GM18858 (cell line): ENCODE measurements around the gene FIS1.
"Not testable (repeated sequence)": the region's sequence is repeated elsewhere in the genome, so short reads cannot be mapped to it uniquely, and the experiment has no call there.

ENCODE experiments used
- ATAC-seq: cut with Tn5 transposase; IDR thresholded peaks from one replicate; pipeline ENCODE4 v1.9.1; 2021; ENCODE audit not compliant: unreplicated experiment

Gene FIS1

DNA sequence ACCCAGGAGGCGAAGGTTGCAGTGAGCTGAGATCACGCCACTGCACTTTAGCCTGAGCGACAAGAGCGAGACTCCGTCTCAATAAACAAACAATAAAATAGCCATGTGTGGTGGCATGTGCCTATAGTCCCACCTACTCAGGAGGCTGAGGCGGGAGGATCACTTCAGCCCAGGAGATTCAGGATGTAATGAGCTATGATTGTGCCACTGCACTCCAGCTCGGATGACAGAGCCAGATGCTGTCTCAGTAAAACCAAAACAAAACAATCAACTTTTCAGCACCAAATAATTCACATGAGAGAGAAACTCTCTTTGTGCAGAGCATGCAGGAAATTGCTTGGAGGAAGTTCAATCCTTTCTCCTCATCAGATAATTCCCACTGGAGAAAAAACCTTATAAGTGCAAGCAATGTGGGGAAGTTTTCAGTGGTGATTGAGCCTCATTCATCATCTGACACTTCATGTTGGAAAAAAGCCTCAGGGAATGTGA, 13.4 kb upstream of the FIS1 start:
- no peak for ATAC-seq

- ATAC-seq, result no peak
Measured at GRCh38 chr7:101255796-101256195, 10.9 kb upstream of the FIS1 start.

- not testable (repeated sequence) for ATAC-seq
Measured at GRCh38 chr7:101253199-101253598, 8.3 kb upstream of the FIS1 start.

DNA sequence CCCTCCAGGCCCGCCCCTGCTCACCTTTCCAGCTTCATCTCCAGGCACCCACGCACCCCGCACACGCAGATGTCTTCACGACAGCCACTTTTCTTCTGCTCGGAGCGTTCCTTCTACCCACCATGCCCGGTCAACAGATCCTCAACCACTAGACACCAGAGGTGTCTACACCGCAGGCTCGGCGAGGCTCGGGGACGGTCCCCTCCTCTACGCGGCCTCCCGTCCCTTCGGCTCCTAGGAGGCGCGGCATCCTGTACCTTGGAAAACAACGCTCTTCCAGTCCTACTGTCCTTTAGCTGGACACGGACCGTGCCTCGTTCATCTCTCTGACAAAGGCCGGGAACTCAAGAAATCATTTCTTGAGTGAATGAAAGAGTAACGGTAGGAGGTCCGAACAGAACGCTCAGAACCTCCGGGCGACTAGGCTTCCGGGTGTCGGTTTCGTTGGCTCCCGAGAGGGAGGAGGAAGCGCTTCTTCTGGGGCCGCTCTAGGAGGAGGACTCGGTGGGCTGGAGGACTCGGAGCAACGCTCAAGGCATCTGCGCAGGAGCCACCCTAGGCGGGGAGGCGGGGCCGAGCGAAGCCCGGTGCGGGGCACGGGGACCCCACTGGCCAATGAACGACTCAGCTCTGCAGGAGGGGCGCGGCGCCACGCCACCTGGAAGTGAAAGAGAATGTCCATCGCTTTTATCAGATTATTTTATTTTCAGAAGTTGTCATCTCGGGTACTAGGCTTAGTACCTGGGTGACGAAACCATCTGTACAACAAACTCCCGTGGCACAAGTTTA, 7.2 kb upstream of the FIS1 start:
- ATAC-seq, result peak; percentile 80

DNA sequence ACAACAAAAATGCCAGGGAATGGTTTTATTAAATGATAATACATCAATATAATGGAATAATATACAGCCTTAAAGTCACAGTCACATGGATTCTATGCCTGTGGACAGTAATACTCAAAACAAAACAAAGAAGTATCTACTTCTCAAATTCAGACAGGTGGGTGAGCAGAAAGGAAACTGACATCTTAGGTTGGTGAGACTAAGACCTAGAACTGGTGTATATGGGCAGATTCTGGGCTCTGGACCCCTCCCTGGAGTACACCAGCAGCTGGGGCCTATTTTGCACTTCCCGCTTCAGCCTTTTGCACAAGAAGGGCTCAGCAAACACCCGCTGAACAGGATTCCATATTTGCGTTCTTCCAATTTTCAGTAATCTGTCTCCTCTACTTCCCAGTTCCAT, 5.4 kb upstream of the FIS1 start:
- peak; percentile 38 for ATAC-seq

- ATAC-seq, result no peak
Measured at GRCh38 chr7:101248276-101248675, 3.4 kb upstream of the FIS1 start.

DNA sequence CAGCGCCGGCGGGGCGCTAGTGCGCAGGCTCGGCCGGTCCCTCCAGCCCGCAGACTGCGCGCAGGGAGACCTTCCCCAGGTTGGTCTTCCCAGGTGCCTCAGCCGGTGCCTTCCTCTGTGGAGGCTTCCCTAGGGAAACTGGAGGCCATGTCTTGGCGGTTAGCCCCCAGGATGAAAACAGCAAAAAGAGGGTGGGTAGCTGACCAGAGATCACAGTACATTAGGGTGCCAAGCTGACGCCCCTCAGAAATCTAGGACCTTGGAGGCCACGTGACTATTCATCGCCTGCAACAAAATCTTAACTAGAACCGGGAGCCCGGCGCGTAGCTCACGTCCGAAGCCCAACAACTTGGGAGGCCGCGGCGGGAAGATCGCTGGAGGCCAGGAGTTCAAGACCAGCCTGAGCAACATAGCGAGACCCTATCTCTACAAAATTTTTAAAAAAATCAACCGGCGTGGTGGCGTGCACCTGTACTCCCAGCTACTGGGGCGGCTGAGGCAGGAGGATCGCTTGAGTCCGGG, 327 bp upstream of the FIS1 start:
- no peak for ATAC-seq

GRCh38 chr7:101243646-101244374, 1.1 kb downstream of the FIS1 start:
- no peak for ATAC-seq

- ATAC-seq, result no peak
Measured at GRCh38 chr7:101241443-101242349, 3.2 kb downstream of the FIS1 start.

GRCh38 chr7:101241015-101241363, 3.9 kb downstream of the FIS1 start:
- no peak for ATAC-seq

DNA sequence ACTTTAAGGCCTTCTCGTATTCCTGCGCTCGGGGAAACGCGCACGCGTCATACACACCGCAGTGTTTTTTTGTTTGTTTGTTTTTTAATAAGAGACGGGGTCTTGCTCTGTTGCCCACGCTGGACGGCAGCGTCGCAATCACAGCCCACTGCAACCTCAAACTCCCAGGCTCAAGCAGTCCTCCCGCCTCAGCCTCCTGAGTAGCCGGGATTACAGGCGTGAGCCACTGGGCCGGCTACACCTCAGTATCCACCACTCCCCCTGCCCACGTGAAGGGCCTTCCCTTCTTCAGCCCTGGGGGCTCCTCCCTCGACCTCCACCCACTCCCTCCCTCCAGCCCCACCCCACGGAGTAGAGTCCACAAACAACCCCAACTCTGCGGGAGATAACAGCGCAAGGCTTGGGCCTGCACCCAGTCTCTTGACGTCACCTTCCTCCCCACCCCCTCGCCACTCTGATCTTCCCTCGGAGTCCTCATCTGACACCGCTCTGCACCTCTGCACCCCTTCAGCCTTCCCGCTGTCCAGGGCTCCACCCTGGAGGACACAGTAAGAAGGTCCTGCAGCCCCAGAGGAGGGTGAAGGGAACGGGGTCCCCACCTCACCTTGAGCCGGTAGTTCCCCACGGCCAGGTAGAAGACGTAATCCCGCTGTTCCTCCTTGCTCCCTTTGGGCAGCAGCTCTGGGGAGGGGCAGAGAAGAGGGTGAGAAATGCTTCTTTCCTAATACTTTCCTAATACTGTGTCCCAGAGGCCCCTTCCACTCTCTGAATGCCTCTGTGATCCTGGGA, 4.5 kb downstream of the FIS1 start:
- no peak for ATAC-seq

DNA sequence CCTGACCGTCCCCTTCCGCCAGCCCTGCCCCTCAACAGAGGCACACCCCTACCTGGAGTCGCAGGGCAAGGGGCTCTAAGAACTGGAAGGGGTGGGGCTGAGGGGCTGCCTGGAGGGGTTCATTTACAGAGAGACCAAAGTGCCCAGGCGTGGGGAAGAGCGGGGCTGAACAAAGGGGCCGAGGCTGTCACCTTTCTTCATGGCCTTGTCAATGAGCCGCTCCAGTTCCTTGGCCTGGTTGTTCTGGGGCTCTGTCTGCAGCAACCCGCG, 5.0 kb downstream of the FIS1 start:
- ATAC-seq, result no peak

GRCh38 chr7:101239191-101239950, 5.5 kb downstream of the FIS1 start:
- ATAC-seq, result no peak

- ATAC-seq, result no peak
Measured at GRCh38 chr7:101238226-101239182, 6.4 kb downstream of the FIS1 start.

DNA sequence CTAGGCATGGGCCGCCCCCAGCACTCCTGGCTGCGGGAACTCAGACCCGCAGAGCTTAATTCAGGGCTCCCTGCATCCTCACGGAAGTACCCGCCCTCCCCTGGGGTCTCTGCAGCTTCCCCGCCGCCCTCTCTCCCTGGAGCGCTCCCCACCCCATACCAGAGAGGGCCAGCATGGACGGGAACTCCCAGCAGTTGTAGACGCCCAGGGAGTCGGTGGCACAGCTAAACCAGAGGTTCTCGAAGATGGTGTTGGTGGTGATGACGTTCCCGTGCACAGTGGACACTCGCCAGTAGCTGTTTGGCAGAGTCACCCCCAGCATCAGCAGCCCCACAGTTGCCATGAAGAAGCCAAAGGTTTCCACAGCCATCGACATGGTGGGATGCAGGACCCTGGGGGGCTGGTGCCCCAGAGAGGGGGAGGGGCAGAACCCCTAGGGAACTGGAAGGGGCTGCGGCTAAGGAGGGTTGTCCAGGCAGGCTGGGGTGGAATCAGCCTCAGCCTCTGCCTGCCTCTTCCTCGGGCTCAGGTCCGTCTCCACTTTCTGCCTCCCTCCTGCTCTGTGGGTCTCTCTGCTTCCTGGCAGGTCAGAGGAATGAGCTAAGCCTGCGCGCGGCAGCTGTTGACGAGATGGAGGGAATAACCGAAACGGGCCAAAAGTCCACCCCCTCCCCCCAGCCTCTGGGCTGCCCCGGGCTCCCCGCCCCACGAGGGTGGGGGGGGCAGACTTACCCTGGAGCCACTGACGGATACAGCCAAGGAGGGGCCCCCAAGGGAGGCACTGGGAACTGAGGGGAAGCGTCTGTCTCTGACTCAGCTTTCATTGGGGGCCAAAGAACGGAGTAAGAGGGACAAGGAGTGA, 7.4 kb downstream of the FIS1 start, which contains the start of gene CLDN15:
Gene CLDN15, minus strand, starts transcription at position 597 of the 862 bp plus-strand sequence. Its CDS starts 221 bp downstream, at position 376.
- ATAC-seq, result no peak

DNA sequence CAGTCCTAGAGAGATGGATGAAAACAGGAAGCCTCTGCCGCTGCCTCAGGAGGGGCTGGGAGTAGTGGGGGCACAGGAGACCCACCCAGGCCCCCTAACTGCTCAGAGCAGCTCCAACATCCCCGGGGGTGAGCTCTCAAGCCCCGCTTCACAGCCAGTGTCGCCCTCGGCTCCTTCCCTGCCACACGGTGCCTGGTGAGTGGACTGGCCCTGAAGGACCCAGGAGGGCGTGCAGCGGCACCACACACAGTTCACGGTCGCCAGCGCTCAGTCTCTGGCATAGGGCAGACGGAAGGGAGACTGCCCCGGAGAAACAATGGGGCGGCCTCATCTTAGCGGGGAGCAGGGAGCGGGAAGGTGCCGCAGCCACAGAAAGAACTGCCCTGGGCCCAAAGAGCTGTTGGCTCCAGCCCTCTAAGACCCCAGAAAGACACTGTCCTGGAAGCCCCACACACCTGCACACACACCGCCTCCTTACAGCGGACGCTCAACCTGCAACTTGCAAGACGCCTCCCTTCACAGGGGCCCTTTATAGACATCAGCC, 8.5 kb downstream of the FIS1 start:
- no peak for ATAC-seq

GRCh38 chr7:101235522-101235921, 9.4 kb downstream of the FIS1 start:
- no peak for ATAC-seq
